GM12878 (cell line): Measurements from ENCODE around the gene SLC12A5. TPM values are rescaled to one million over a fixed set of nuclear protein-coding genes. Genes with fewer than 3 reads are reported as not detected.

Source experiments
- BCL3 ChIP-seq: IDR thresholded peaks from 2 replicates; pipeline ENCODE4 v1.6.1; 2011; ENCODE audit warnings: borderline replicate concordance, low read depth, mild to moderate bottlenecking, moderate library complexity, low read length; ENCODE audit not compliant: insufficient read depth, poor library complexity, severe bottlenecking
- BMI1 ChIP-seq: fragments of 450-650 bp; IDR thresholded peaks from 2 replicates; pipeline ENCODE4 v1.6.1; 2016; ENCODE audit warnings: mild to moderate bottlenecking, moderate library complexity, borderline replicate concordance
- CBX5 ChIP-seq: sonication (generic); IDR thresholded peaks from 2 replicates; pipeline ENCODE4 v1.6.1; 2016; ENCODE audit warnings: low read depth, moderate library complexity, mild to moderate bottlenecking, inconsistent platforms
- DPF2 ChIP-seq: fragments of 450-650 bp; IDR thresholded peaks from 2 replicates; pipeline ENCODE4 v1.6.1; 2017; ENCODE audit warnings: mild to moderate bottlenecking
- HCFC1 ChIP-seq: fragments of 150-350 bp; IDR thresholded peaks from 2 replicates; pipeline ENCODE4 v1.6.1; 2014; ENCODE audit warnings: low read length
- MEF2B ChIP-seq: fragments of 450-650 bp; IDR thresholded peaks from 2 replicates; pipeline ENCODE4 v1.6.1; 2018; ENCODE audit warnings: mild to moderate bottlenecking, moderate library complexity; ENCODE audit not compliant: partially characterized antibody, poor library complexity, severe bottlenecking
- MYC ChIP-seq: IDR thresholded peaks from 2 replicates; pipeline ENCODE4 v1.6.1; 2011; ENCODE audit warnings: mild to moderate bottlenecking, low read length, moderate library complexity, inconsistent platforms; ENCODE audit not compliant: insufficient read depth, insufficient replicate concordance, insufficient read length, severe bottlenecking
- NFYB ChIP-seq: IDR thresholded peaks from 2 replicates; pipeline ENCODE4 v1.6.1; 2011; ENCODE audit warnings: low read depth, mild to moderate bottlenecking, low read length, improper control_type of control experiment, moderate library complexity; ENCODE audit not compliant: insufficient read depth
- NRF1 ChIP-seq: conservative IDR thresholded peaks from 2 replicates; pipeline ENCODE4 v1.6.1; 2011; ENCODE audit warnings: mild to moderate bottlenecking, low read depth, low read length, improper control_type of control experiment
- RAD51 ChIP-seq: fragments of 450-650 bp; IDR thresholded peaks from 2 replicates; pipeline ENCODE4 v1.6.1; 2016; ENCODE audit warnings: moderate library complexity, mild to moderate bottlenecking, inconsistent platforms
- RFX5 ChIP-seq: IDR thresholded peaks from 2 replicates; pipeline ENCODE4 v1.6.1; 2011; ENCODE audit warnings: low read depth, low read length, improper control_type of control experiment
- WRNIP1 ChIP-seq: IDR thresholded peaks from 2 replicates; pipeline ENCODE4 v1.6.1; 2011; ENCODE audit warnings: low read depth, low read length, improper control_type of control experiment, borderline replicate concordance
- ZNF687 ChIP-seq: fragments of 450-650 bp; IDR thresholded peaks from 2 replicates; pipeline ENCODE4 v1.6.1; 2017; ENCODE audit warnings: mild to moderate bottlenecking, moderate library complexity
- ZSCAN29 ChIP-seq: fragments of 450-650 bp; IDR thresholded peaks from 2 replicates; pipeline ENCODE4 v1.6.1; 2017; ENCODE audit warnings: mild to moderate bottlenecking, moderate library complexity
- polyA plus RNA-seq, 11 experiments: library from polyadenylated mRNA; depleted of rRNA in 4 of 11; unstranded in 6 of 11; stranded (reverse) in 5 of 11; fragments of >200 nt; fragmentation: Nextera tagmentation in 4 of 11; fragmentation: Illumina TruSeq in 1 of 11; extraction: Ambion mirVana in 4 of 11; extraction: Trizol in 1 of 11; gene quantifications; 1 replicate in 1 of 11; 2 replicates in 10 of 11; pipeline versions ENCODE4 v1.2.1 to v1.2.3, GENCODE V29; 2011 to 2016; ENCODE audit warnings: inconsistent platforms in 2 of 11, missing spikeins in 2 of 11, low read depth in 1 of 11
- total RNA-seq, 4 experiments: library from RNA; depleted of rRNA in 3 of 4; stranded (reverse); fragments of >200 nt in 3 of 4; fragmentation: Illumina TruSeq in 1 of 4; extraction: Trizol in 1 of 4; gene quantifications; 2 replicates each; pipeline versions ENCODE4 v1.2.1 to v1.2.3, GENCODE V29; 2013 to 2021
- TF ChIP-seq, protein P1 (sequence below): fragments of 450-650 bp; IDR thresholded peaks from 2 replicates; pipeline ENCODE4 v1.6.1; 2018; ENCODE audit warnings: mild to moderate bottlenecking, low read depth, moderate library complexity; ENCODE audit not compliant: partially characterized antibody
- TF ChIP-seq, protein P2 (sequence below): IDR thresholded peaks from 2 replicates; pipeline ENCODE4 v1.6.1; 2012; ENCODE audit warnings: mild to moderate bottlenecking, low read depth, low read length
- TF ChIP-seq, protein P3 (sequence below): fragments of 450-650 bp; IDR thresholded peaks from 2 replicates; pipeline ENCODE4 v1.6.1; 2014; ENCODE audit warnings: mild to moderate bottlenecking

Gene SLC12A5
- total and polyA plus RNA-seq, 10 of the 15 experiments (the other 5 are each of a cell fraction or from before 2014, with no cell fraction given), result 0.26 to 2.7 (median 1.2) TPM

DNA sequence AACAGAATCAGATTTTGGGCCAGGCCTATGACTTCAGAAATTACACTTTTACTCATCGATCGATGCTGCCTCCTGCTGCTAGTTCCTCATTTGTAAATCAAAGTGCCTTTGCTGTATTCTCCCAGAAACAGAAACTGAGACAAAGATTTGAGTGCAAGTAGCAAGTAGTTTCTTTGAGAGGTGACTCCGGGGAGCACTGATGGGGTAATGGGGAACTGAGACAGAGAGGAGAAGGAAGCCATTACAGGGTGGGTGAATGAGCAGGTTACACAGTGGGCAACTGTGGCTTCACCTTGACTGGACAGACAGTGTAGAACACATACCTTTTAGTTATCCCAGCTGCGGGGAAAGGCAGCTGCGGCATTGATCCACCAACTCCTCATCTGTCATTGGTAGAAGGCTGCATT is 79.4 kb downstream of the SLC12A5 start (continued):
- no peak for TF ChIP-seq HCFC1
- TF ChIP-seq, protein P1, sequence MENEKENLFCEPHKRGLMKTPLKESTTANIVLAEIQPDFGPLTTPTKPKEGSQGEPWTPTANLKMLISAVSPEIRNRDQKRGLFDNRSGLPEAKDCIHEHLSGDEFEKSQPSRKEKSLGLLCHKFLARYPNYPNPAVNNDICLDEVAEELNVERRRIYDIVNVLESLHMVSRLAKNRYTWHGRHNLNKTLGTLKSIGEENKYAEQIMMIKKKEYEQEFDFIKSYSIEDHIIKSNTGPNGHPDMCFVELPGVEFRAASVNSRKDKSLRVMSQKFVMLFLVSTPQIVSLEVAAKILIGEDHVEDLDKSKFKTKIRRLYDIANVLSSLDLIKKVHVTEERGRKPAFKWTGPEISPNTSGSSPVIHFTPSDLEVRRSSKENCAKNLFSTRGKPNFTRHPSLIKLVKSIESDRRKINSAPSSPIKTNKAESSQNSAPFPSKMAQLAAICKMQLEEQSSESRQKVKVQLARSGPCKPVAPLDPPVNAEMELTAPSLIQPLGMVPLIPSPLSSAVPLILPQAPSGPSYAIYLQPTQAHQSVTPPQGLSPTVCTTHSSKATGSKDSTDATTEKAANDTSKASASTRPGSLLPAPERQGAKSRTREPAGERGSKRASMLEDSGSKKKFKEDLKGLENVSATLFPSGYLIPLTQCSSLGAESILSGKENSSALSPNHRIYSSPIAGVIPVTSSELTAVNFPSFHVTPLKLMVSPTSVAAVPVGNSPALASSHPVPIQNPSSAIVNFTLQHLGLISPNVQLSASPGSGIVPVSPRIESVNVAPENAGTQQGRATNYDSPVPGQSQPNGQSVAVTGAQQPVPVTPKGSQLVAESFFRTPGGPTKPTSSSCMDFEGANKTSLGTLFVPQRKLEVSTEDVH, result no peak
- TF ChIP-seq MEF2B, result peak; percentile 29
- TF ChIP-seq DPF2, result peak; percentile 48
- no peak for TF ChIP-seq MYC
- TF ChIP-seq ZNF687, result peak; percentile 30; the same call in 1 of the 2 replicates
- TF ChIP-seq NFYB, result no peak
- no peak for TF ChIP-seq ZSCAN29
- no peak for TF ChIP-seq BCL3
- TF ChIP-seq WRNIP1, result 0 out of 2 replicates have a peak, but pooled peaks have one; percentile 67
- no peak for TF ChIP-seq NRF1
- TF ChIP-seq, protein P2, sequence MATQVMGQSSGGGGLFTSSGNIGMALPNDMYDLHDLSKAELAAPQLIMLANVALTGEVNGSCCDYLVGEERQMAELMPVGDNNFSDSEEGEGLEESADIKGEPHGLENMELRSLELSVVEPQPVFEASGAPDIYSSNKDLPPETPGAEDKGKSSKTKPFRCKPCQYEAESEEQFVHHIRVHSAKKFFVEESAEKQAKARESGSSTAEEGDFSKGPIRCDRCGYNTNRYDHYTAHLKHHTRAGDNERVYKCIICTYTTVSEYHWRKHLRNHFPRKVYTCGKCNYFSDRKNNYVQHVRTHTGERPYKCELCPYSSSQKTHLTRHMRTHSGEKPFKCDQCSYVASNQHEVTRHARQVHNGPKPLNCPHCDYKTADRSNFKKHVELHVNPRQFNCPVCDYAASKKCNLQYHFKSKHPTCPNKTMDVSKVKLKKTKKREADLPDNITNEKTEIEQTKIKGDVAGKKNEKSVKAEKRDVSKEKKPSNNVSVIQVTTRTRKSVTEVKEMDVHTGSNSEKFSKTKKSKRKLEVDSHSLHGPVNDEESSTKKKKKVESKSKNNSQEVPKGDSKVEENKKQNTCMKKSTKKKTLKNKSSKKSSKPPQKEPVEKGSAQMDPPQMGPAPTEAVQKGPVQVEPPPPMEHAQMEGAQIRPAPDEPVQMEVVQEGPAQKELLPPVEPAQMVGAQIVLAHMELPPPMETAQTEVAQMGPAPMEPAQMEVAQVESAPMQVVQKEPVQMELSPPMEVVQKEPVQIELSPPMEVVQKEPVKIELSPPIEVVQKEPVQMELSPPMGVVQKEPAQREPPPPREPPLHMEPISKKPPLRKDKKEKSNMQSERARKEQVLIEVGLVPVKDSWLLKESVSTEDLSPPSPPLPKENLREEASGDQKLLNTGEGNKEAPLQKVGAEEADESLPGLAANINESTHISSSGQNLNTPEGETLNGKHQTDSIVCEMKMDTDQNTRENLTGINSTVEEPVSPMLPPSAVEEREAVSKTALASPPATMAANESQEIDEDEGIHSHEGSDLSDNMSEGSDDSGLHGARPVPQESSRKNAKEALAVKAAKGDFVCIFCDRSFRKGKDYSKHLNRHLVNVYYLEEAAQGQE, result no peak
- TF ChIP-seq, protein P3, sequence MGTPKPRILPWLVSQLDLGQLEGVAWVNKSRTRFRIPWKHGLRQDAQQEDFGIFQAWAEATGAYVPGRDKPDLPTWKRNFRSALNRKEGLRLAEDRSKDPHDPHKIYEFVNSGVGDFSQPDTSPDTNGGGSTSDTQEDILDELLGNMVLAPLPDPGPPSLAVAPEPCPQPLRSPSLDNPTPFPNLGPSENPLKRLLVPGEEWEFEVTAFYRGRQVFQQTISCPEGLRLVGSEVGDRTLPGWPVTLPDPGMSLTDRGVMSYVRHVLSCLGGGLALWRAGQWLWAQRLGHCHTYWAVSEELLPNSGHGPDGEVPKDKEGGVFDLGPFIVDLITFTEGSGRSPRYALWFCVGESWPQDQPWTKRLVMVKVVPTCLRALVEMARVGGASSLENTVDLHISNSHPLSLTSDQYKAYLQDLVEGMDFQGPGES, result no peak
- TF ChIP-seq RAD51, result no peak
- TF ChIP-seq CBX5, result no peak
- no peak for TF ChIP-seq RFX5
- TF ChIP-seq BMI1, result no peak
